GM23338 (cell line): ENCODE measurements around the gene TBC1D16. TPM values are rescaled to one million over a fixed set of nuclear protein-coding genes. Genes with fewer than 3 reads are reported as not detected.

Experiments used
- CREB1 ChIP-seq: fragments of 250-450 bp; sonication (Bioruptor Pico); IDR thresholded peaks from 2 replicates; pipeline ENCODE4 v1.5.0; 2020; ENCODE audit warnings: low read depth, mild to moderate bottlenecking, moderate library complexity
- EZH2phosphoT487 ChIP-seq: fragments of 200-600 bp; sonication (generic); IDR thresholded peaks from one replicate; pipeline ENCODE4 v1.8.1; 2018; ENCODE audit warnings: antibody characterized with exemption; ENCODE audit not compliant: unreplicated experiment
- JUNB ChIP-seq: IDR thresholded peaks from one replicate; pipeline ENCODE4 v1.6.1; 2016; ENCODE audit warnings: antibody characterized with exemption; ENCODE audit not compliant: unreplicated experiment
- STAT1 ChIP-seq: IDR thresholded peaks from one replicate; pipeline ENCODE4 v1.6.1; 2016; ENCODE audit warnings: antibody characterized with exemption; ENCODE audit not compliant: unreplicated experiment
- ZNF114 ChIP-seq: fragments of 250-450 bp; sonication (Bioruptor Pico); IDR thresholded peaks from 2 replicates; pipeline ENCODE4 v1.5.0; 2020; ENCODE audit warnings: mild to moderate bottlenecking, moderate library complexity
- ZNF331 ChIP-seq: fragments of 250-450 bp; sonication (Bioruptor Pico); IDR thresholded peaks from 2 replicates; pipeline ENCODE4 v1.5.0; 2020; ENCODE audit warnings: low read depth, mild to moderate bottlenecking, moderate library complexity
- polyA plus RNA-seq: library from polyadenylated mRNA; unstranded; fragments of >200 nt; fragmentation: Nextera tagmentation; extraction: Ambion mirVana; gene quantifications from 2 replicates; pipeline ENCODE4 v1.2.1, GENCODE V29; 2016
- total RNA-seq: library from RNA; depleted of rRNA; stranded (reverse); fragments of >200 nt; shearing (Covaris generic); gene quantifications from 2 replicates; pipeline ENCODE4 v1.2.3, GENCODE V29; 2014
- TF ChIP-seq, protein P1 (sequence below): fragments of 250-450 bp; sonication (Bioruptor Pico); IDR thresholded peaks from 2 replicates; pipeline ENCODE4 v1.5.0; 2020; ENCODE audit warnings: mild to moderate bottlenecking, moderate library complexity
- TF ChIP-seq, protein P2 (sequence below): IDR thresholded peaks from 2 replicates; pipeline ENCODE4 v1.6.1; 2016; ENCODE audit warnings: antibody characterized with exemption
- TF ChIP-seq, protein P3 (sequence below): IDR thresholded peaks from one replicate; pipeline ENCODE4 v1.6.1; 2018; ENCODE audit warnings: antibody characterized with exemption; ENCODE audit not compliant: unreplicated experiment

TBC1D16 gene
- total and polyA plus RNA-seq, 2 experiments from 2014 or later: 16.7 to 104 TPM

DNA sequence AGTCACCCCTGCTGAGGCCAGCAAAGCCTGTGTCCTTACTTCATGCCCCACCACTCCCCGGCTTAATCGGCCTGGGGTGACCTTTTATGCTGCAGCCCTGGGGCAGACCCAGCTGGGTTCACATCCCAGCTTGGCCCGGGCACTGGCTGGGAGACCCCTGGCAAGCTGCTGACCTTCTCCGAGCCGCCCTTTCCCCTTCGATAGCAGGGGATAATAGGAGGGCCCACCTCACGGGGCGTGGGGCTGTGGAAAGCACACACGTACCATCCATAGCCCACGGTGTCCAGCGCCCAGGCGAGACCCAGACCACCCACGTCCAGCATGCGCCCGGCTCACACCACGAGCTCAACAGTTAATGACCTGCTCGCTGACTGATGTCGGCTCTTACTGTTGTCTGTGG, 26.8 kb downstream of the TBC1D16 start (continued):
- TF ChIP-seq, protein P1, sequence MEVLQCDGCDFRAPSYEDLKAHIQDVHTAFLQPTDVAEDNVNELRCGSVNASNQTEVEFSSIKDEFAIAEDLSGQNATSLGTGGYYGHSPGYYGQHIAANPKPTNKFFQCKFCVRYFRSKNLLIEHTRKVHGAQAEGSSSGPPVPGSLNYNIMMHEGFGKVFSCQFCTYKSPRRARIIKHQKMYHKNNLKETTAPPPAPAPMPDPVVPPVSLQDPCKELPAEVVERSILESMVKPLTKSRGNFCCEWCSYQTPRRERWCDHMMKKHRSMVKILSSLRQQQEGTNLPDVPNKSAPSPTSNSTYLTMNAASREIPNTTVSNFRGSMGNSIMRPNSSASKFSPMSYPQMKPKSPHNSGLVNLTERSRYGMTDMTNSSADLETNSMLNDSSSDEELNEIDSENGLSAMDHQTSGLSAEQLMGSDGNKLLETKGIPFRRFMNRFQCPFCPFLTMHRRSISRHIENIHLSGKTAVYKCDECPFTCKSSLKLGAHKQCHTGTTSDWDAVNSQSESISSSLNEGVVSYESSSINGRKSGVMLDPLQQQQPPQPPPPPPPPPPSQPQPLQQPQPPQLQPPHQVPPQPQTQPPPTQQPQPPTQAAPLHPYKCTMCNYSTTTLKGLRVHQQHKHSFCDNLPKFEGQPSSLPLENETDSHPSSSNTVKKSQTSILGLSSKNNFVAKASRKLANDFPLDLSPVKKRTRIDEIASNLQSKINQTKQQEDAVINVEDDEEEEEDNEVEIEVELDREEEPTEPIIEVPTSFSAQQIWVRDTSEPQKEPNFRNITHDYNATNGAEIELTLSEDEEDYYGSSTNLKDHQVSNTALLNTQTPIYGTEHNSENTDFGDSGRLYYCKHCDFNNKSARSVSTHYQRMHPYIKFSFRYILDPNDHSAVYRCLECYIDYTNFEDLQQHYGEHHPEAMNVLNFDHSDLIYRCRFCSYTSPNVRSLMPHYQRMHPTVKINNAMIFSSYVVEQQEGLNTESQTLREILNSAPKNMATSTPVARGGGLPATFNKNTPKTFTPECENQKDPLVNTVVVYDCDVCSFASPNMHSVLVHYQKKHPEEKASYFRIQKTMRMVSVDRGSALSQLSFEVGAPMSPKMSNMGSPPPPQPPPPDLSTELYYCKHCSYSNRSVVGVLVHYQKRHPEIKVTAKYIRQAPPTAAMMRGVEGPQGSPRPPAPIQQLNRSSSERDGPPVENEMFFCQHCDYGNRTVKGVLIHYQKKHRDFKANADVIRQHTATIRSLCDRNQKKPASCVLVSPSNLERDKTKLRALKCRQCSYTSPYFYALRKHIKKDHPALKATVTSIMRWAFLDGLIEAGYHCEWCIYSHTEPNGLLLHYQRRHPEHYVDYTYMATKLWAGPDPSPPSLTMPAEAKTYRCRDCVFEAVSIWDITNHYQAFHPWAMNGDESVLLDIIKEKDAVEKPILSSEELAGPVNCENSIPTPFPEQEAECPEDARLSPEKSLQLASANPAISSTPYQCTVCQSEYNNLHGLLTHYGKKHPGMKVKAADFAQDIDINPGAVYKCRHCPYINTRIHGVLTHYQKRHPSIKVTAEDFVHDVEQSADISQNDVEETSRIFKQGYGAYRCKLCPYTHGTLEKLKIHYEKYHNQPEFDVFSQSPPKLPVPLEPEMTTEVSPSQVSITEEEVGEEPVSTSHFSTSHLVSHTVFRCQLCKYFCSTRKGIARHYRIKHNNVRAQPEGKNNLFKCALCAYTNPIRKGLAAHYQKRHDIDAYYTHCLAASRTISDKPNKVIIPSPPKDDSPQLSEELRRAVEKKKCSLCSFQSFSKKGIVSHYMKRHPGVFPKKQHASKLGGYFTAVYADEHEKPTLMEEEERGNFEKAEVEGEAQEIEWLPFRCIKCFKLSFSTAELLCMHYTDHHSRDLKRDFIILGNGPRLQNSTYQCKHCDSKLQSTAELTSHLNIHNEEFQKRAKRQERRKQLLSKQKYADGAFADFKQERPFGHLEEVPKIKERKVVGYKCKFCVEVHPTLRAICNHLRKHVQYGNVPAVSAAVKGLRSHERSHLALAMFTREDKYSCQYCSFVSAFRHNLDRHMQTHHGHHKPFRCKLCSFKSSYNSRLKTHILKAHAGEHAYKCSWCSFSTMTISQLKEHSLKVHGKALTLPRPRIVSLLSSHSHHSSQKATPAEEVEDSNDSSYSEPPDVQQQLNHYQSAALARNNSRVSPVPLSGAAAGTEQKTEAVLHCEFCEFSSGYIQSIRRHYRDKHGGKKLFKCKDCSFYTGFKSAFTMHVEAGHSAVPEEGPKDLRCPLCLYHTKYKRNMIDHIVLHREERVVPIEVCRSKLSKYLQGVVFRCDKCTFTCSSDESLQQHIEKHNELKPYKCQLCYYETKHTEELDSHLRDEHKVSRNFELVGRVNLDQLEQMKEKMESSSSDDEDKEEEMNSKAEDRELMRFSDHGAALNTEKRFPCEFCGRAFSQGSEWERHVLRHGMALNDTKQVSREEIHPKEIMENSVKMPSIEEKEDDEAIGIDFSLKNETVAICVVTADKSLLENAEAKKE (CRISPR knock-in tag): no peak
- TF ChIP-seq JUNB (no peak), EZH2phosphoT487 (no peak), ZNF331 (no peak), CREB1 (CRISPR knock-in tag) (no peak), ZNF114 (CRISPR knock-in tag) (no peak), STAT1 (no peak)
- TF ChIP-seq, protein P2, sequence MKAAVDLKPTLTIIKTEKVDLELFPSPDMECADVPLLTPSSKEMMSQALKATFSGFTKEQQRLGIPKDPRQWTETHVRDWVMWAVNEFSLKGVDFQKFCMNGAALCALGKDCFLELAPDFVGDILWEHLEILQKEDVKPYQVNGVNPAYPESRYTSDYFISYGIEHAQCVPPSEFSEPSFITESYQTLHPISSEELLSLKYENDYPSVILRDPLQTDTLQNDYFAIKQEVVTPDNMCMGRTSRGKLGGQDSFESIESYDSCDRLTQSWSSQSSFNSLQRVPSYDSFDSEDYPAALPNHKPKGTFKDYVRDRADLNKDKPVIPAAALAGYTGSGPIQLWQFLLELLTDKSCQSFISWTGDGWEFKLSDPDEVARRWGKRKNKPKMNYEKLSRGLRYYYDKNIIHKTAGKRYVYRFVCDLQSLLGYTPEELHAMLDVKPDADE: no peak
- TF ChIP-seq, protein P3, sequence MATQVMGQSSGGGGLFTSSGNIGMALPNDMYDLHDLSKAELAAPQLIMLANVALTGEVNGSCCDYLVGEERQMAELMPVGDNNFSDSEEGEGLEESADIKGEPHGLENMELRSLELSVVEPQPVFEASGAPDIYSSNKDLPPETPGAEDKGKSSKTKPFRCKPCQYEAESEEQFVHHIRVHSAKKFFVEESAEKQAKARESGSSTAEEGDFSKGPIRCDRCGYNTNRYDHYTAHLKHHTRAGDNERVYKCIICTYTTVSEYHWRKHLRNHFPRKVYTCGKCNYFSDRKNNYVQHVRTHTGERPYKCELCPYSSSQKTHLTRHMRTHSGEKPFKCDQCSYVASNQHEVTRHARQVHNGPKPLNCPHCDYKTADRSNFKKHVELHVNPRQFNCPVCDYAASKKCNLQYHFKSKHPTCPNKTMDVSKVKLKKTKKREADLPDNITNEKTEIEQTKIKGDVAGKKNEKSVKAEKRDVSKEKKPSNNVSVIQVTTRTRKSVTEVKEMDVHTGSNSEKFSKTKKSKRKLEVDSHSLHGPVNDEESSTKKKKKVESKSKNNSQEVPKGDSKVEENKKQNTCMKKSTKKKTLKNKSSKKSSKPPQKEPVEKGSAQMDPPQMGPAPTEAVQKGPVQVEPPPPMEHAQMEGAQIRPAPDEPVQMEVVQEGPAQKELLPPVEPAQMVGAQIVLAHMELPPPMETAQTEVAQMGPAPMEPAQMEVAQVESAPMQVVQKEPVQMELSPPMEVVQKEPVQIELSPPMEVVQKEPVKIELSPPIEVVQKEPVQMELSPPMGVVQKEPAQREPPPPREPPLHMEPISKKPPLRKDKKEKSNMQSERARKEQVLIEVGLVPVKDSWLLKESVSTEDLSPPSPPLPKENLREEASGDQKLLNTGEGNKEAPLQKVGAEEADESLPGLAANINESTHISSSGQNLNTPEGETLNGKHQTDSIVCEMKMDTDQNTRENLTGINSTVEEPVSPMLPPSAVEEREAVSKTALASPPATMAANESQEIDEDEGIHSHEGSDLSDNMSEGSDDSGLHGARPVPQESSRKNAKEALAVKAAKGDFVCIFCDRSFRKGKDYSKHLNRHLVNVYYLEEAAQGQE: no peak
